ENCODE measurements around the gene TNIK.

Gene TNIK

GRCh38 chr3:171283848-171284222 lies 176.4 kb downstream of the TNIK start:
- FAIRE-seq, result peak; percentile 23

GRCh38 chr3:171283183-171283847 lies 176.9 kb downstream of the TNIK start:
- TF ChIP-seq PAX5 (IDR thresholded peaks at IDR 0.05; ENCODE audit: insufficient read depth, low read length, severe bottlenecking) (no peak), POLR2A (IDR thresholded peaks at IDR 0.05; ENCODE audit: low read depth, low read length) (no peak), SPI1 (IDR thresholded peaks at IDR 0.05; ENCODE audit: low read depth, low read length) (no peak), POU2F2 (IDR thresholded peaks at IDR 0.05; ENCODE audit: low read depth, low read length) (no peak), TAF1 (IDR thresholded peaks at IDR 0.05; ENCODE audit: low read depth, low read length) (no peak)
- FAIRE-seq, result no peak

More at GRCh38 chr3:171283848-171284222, 176.4 kb downstream of the TNIK start:
- no peak for DNase-seq (ENCODE audit: insufficient read length, low spot score)
- TF ChIP-seq POLR2AphosphoS5 (IDR thresholded peaks at IDR 0.05; ENCODE audit: low read depth, low read length) (no peak), POU2F2 (IDR thresholded peaks at IDR 0.05; ENCODE audit: low read depth, low read length) (no peak), SPI1 (IDR thresholded peaks at IDR 0.05; ENCODE audit: low read depth, low read length) (no peak), POLR2A (IDR thresholded peaks at IDR 0.05; ENCODE audit: low read depth, low read length) (no peak), TAF1 (IDR thresholded peaks at IDR 0.05; ENCODE audit: low read depth, low read length) (no peak), PAX5 (IDR thresholded peaks at IDR 0.05; ENCODE audit: insufficient read depth, low read length, severe bottlenecking) (no peak)

GRCh38 chr3:171282041-171282440 lies 178.2 kb downstream of the TNIK start:
- no peak for FAIRE-seq
- TF ChIP-seq POLR2A (IDR thresholded peaks at IDR 0.05; ENCODE audit: low read depth, low read length) (no peak), POLR2AphosphoS5 (IDR thresholded peaks at IDR 0.05; ENCODE audit: low read depth, low read length) (no peak), SPI1 (IDR thresholded peaks at IDR 0.05; ENCODE audit: low read depth, low read length) (no peak), PAX5 (IDR thresholded peaks at IDR 0.05; ENCODE audit: insufficient read depth, low read length, severe bottlenecking) (no peak), TAF1 (IDR thresholded peaks at IDR 0.05; ENCODE audit: low read depth, low read length) (no peak), POU2F2 (IDR thresholded peaks at IDR 0.05; ENCODE audit: low read depth, low read length) (no peak)
- no peak for DNase-seq (ENCODE audit: insufficient read length, low spot score)

More at GRCh38 chr3:171283183-171283847, 176.9 kb downstream of the TNIK start:
- DNase-seq (ENCODE audit: insufficient read length, low spot score), result no peak

GRCh38 chr3:171281256-171281992 lies 178.8 kb downstream of the TNIK start:
- TF ChIP-seq PAX5 (IDR thresholded peaks at IDR 0.05; ENCODE audit: insufficient read depth, low read length, severe bottlenecking) (no peak), POLR2AphosphoS5 (IDR thresholded peaks at IDR 0.05; ENCODE audit: low read depth, low read length) (no peak)
- FAIRE-seq, result peak; percentile 38
- DNase-seq (ENCODE audit: insufficient read length, low spot score), result no peak

GRCh38 chr3:171279972-171280371 lies 180.2 kb downstream of the TNIK start:
- TF ChIP-seq TAF1 (IDR thresholded peaks at IDR 0.05; ENCODE audit: low read depth, low read length) (no peak), POLR2AphosphoS5 (IDR thresholded peaks at IDR 0.05; ENCODE audit: low read depth, low read length) (no peak), SPI1 (IDR thresholded peaks at IDR 0.05; ENCODE audit: low read depth, low read length) (no peak), POLR2A (IDR thresholded peaks at IDR 0.05; ENCODE audit: low read depth, low read length) (no peak), PAX5 (IDR thresholded peaks at IDR 0.05; ENCODE audit: insufficient read depth, low read length, severe bottlenecking) (no peak), POU2F2 (IDR thresholded peaks at IDR 0.05; ENCODE audit: low read depth, low read length) (no peak)
- DNase-seq (ENCODE audit: insufficient read length, low spot score) (no peak), FAIRE-seq (no peak)

- DNase-seq (ENCODE audit: insufficient read length, low spot score), result no peak
- FAIRE-seq, result no peak
- TF ChIP-seq POLR2A (IDR thresholded peaks at IDR 0.05; ENCODE audit: low read depth, low read length), result no peak
- no peak for TF ChIP-seq POU2F2 (IDR thresholded peaks at IDR 0.05; ENCODE audit: low read depth, low read length)
- TF ChIP-seq PAX5 (IDR thresholded peaks at IDR 0.05; ENCODE audit: insufficient read depth, low read length, severe bottlenecking), result no peak
- no peak for TF ChIP-seq TAF1 (IDR thresholded peaks at IDR 0.05; ENCODE audit: low read depth, low read length)
- no peak for TF ChIP-seq SPI1 (IDR thresholded peaks at IDR 0.05; ENCODE audit: low read depth, low read length)
- TF ChIP-seq POLR2AphosphoS5 (IDR thresholded peaks at IDR 0.05; ENCODE audit: low read depth, low read length), result no peak
Measured at GRCh38 chr3:171278299-171278590, 182.0 kb downstream of the TNIK start.

GRCh38 chr3:171277456-171278298 lies 182.5 kb downstream of the TNIK start:
- FAIRE-seq, result no peak
- no peak for TF ChIP-seq POLR2A (IDR thresholded peaks at IDR 0.05; ENCODE audit: low read depth, low read length)
- no peak for TF ChIP-seq POLR2AphosphoS5 (IDR thresholded peaks at IDR 0.05; ENCODE audit: low read depth, low read length)
- TF ChIP-seq SPI1 (IDR thresholded peaks at IDR 0.05; ENCODE audit: low read depth, low read length), result no peak
- TF ChIP-seq TAF1 (IDR thresholded peaks at IDR 0.05; ENCODE audit: low read depth, low read length), result no peak
- no peak for TF ChIP-seq PAX5 (IDR thresholded peaks at IDR 0.05; ENCODE audit: insufficient read depth, low read length, severe bottlenecking)
- no peak for TF ChIP-seq POU2F2 (IDR thresholded peaks at IDR 0.05; ENCODE audit: low read depth, low read length)

GRCh38 chr3:171276923-171277322 lies 183.3 kb downstream of the TNIK start:
- FAIRE-seq (no peak), DNase-seq (ENCODE audit: insufficient read length, low spot score) (no peak)
- TF ChIP-seq PAX5 (IDR thresholded peaks at IDR 0.05; ENCODE audit: insufficient read depth, low read length, severe bottlenecking) (no peak), SPI1 (IDR thresholded peaks at IDR 0.05; ENCODE audit: low read depth, low read length) (no peak), POLR2AphosphoS5 (IDR thresholded peaks at IDR 0.05; ENCODE audit: low read depth, low read length) (no peak), TAF1 (IDR thresholded peaks at IDR 0.05; ENCODE audit: low read depth, low read length) (no peak), POLR2A (IDR thresholded peaks at IDR 0.05; ENCODE audit: low read depth, low read length) (no peak), POU2F2 (IDR thresholded peaks at IDR 0.05; ENCODE audit: low read depth, low read length) (no peak)

More at GRCh38 chr3:171277456-171278298, 182.5 kb downstream of the TNIK start:
- DNase-seq (ENCODE audit: insufficient read length, low spot score), result no peak

GRCh38 chr3:171274222-171274621 lies 186.0 kb downstream of the TNIK start:
- TF ChIP-seq POLR2A (IDR thresholded peaks at IDR 0.05; ENCODE audit: low read depth, low read length), result no peak
- no peak for TF ChIP-seq POU2F2 (IDR thresholded peaks at IDR 0.05; ENCODE audit: low read depth, low read length)
- DNase-seq (ENCODE audit: insufficient read length, low spot score) (no peak), FAIRE-seq (no peak)

Data from GM12891 (cell line).